Caco-2 (cell line): Measurements from ENCODE around the gene GAB2. TPM values are rescaled to one million over a fixed set of nuclear protein-coding genes. Genes with fewer than 3 reads are reported as not detected.

ENCODE experiments used
- BruUV-seq: library from RNA; stranded (reverse); fragments of 400-500 nt; replicated peaks from 2 replicates; lab custom pipeline; 2021; lab: Mats Ljungman, UMichigan
- CTCF ChIA-PET: fragments of 300-600 bp; sonication (Branson Sonifier 250); formaldehyde crosslinking; loops from one replicate; lab custom pipeline; 2022; ENCODE audit warnings: antibody characterized with exemption; lab: Charles Lee
- POLR2A ChIA-PET: fragments of 300-600 bp; sonication (Branson Sonifier 250); formaldehyde crosslinking; loops from one replicate; lab custom pipeline; 2022; ENCODE audit warnings: antibody characterized with exemption; lab: Charles Lee
- DNase-seq, 2 experiments: peaks; one replicate each; pipeline versions ENCODE4 v3.0.0 to v3.0.0-alpha.2; 2020 to 2022
- H3K27me3 ChIP-seq: replicated peaks from 2 replicates; pipeline ENCODE4 v1.6.0; 2011; ENCODE audit warnings: low read length; ENCODE audit not compliant: control insufficient read depth, insufficient read depth
- H3K36me3 ChIP-seq: 2 replicates; pipeline ENCODE4 v1.5.1; 2011; ENCODE audit warnings: low read length; ENCODE audit not compliant: control insufficient read depth, insufficient read depth
- H3K4me1 ChIP-seq: fragments of 250-450 bp; sonication (Bioruptor Pico); 2 replicates; pipeline ENCODE4 v1.5.1; 2020; ENCODE audit warnings: mild to moderate bottlenecking
- H3K4me3 ChIP-seq: 2 replicates; pipeline ENCODE4 v1.5.1; 2011; ENCODE audit warnings: low read depth, mild to moderate bottlenecking, control low read depth, low read length
- H3K9me3 ChIP-seq: fragments of 250-450 bp; sonication (Bioruptor Pico); 2 replicates; pipeline ENCODE4 v1.5.1; 2020; ENCODE audit warnings: mild to moderate bottlenecking, moderate library complexity
- H3K27ac Mint-ChIP-seq: one replicate; pipeline ENCODE4 v1.8.0; 2022; ENCODE audit warnings: mixed read lengths; ENCODE audit not compliant: unreplicated experiment
- H3K27me3 Mint-ChIP-seq: one replicate; pipeline ENCODE4 v1.8.0; 2022; ENCODE audit warnings: mixed read lengths; ENCODE audit not compliant: insufficient read depth, unreplicated experiment
- H3K36me3 Mint-ChIP-seq: one replicate; pipeline ENCODE4 v1.8.0; 2022; ENCODE audit warnings: mild to moderate bottlenecking, mixed read lengths; ENCODE audit not compliant: insufficient read depth, unreplicated experiment
- H3K4me1 Mint-ChIP-seq: one replicate; pipeline ENCODE4 v1.8.0; 2022; ENCODE audit warnings: low read depth, mixed read lengths; ENCODE audit not compliant: unreplicated experiment
- H3K4me3 Mint-ChIP-seq: one replicate; pipeline ENCODE4 v1.8.0; 2022; ENCODE audit warnings: mild to moderate bottlenecking, moderate library complexity, mixed read lengths; ENCODE audit not compliant: unreplicated experiment
- H3K9me3 Mint-ChIP-seq: one replicate; pipeline ENCODE4 v1.8.0; 2022; ENCODE audit warnings: mixed read lengths; ENCODE audit not compliant: unreplicated experiment
- CTCF ChIP-seq, 2 experiments: fragments of 200-600 bp in 1 of 2; IDR thresholded peaks; 1 replicate in 1 of 2; 2 replicates in 1 of 2; pipeline versions ENCODE4 v1.5.1 to v1.8.0; 2011 to 2022; ENCODE audit warnings: antibody characterized with exemption in 1 of 2, control low read depth in 1 of 2, inconsistent platforms in 1 of 2, low read depth in 1 of 2, low read length in 1 of 2, mild to moderate bottlenecking in 1 of 2, moderate library complexity in 1 of 2; ENCODE audit not compliant: insufficient read depth in 1 of 2, severe bottlenecking in 1 of 2, unreplicated experiment in 1 of 2
- intact Hi-C: fragments of 100-400 bp; cut with micrococcal nuclease; formaldehyde crosslinking; loops from one replicate; pipeline ENCODE4 v1.10.0; 2022; ENCODE audit not compliant: unreplicated experiment
- total RNA-seq: library from RNA; stranded (reverse); gene quantifications from 2 replicates; pipeline ENCODE4 v1.2.3, GENCODE V29; 2022

Gene GAB2
- total RNA-seq, 1 experiment from 2014 or later = 67.3 TPM

- Mint-ChIP-seq H3K27me3 (no peaks in the 10 kb centered on the region), H3K36me3 (peaks cover 49% of the 10 kb centered on the region), H3K4me1 (peaks cover 6% of the 10 kb centered on the region), H3K4me3 (no peak overlapping the region), H3K9me3 (no peaks in the 10 kb centered on the region), H3K27ac (no peak overlapping the region)
- Histone ChIP-seq H3K4me1 (peaks cover 15% of the 10 kb centered on the region; the same call in 1 of the 2 replicates), H3K4me3 (no peak overlapping the region), H3K36me3 (no peaks in the 10 kb centered on the region), H3K9me3 (no peaks in the 10 kb centered on the region), H3K27me3 (no peaks in the 10 kb centered on the region)
- intact Hi-C loops = no loop called here
- BruUV-seq = no TSS peak
- TF ChIP-seq CTCF (IDR thresholded peaks at IDR 0.05; ENCODE audit: insufficient read depth in 1 of 2, low read depth in 1 of 2, low read length in 1 of 2, severe bottlenecking in 1 of 2, unreplicated experiment in 1 of 2) = no peak
- CTCF ChIA-PET = no interaction called here
- POLR2A ChIA-PET = no interaction called here
- no peak for DNase-seq
Measured at GRCh38 chr11:78205256-78205655, 212.4 kb downstream of the GAB2 start.

- no peaks in the 10 kb centered on the region for H3K27me3 ChIP-seq
- Mint-ChIP-seq H3K27me3 (no peaks in the 10 kb centered on the region), H3K27ac (no peak overlapping the region), H3K9me3 (no peaks in the 10 kb centered on the region), H3K36me3 (peaks cover 29% of the 10 kb centered on the region), H3K4me3 (no peak overlapping the region), H3K4me1 (peaks cover 6% of the 10 kb centered on the region)
- CTCF ChIA-PET = interaction anchor here (0.6 kb wide), 1 partner anchor 15 kb away, joined by 3 read pairs; the partner anchor contains the start of gene KCTD21
- intact Hi-C loops = loop anchor here (2.0 kb wide), 1 partner anchor 28 kb away; no protein-coding TSS in a partner anchor
- no peak overlapping the region for H3K4me3 ChIP-seq
- POLR2A ChIA-PET = no interaction called here
- no peaks in the 10 kb centered on the region for H3K9me3 ChIP-seq
- no peak for DNase-seq
- no peaks in the 10 kb centered on the region for H3K36me3 ChIP-seq
- TF ChIP-seq CTCF (IDR thresholded peaks at IDR 0.05; ENCODE audit: insufficient read depth in 1 of 2, low read depth in 1 of 2, low read length in 1 of 2, severe bottlenecking in 1 of 2, unreplicated experiment in 1 of 2) = no peak
- BruUV-seq = no TSS peak
- H3K4me1 ChIP-seq = peaks cover 15% of the 10 kb centered on the region; the same call in 1 of the 2 replicates
Measured at GRCh38 chr11:78203184-78203583, 214.4 kb downstream of the GAB2 start.

- H3K27me3 Mint-ChIP-seq = no peaks in the 10 kb centered on the region
- Histone ChIP-seq H3K36me3 (no peaks in the 10 kb centered on the region), H3K27me3 (no peaks in the 10 kb centered on the region), H3K4me3 (no peak overlapping the region), H3K9me3 (no peaks in the 10 kb centered on the region), H3K4me1 (peaks cover 15% of the 10 kb centered on the region; the same call in 1 of the 2 replicates)
- CTCF ChIA-PET = interaction anchor here (0.6 kb wide), 1 partner anchor 14 kb away, joined by 3 read pairs; the partner anchor contains the start of gene KCTD21
- no peak overlapping the region for H3K4me3 Mint-ChIP-seq
- peaks cover 6% of the 10 kb centered on the region for H3K4me1 Mint-ChIP-seq
- no peaks in the 10 kb centered on the region for H3K9me3 Mint-ChIP-seq
- peak in 1 of 2 experiments; percentile 38 for DNase-seq
- intact Hi-C loops = loop anchor here (2.0 kb wide), 1 partner anchor 28 kb away; no protein-coding TSS in a partner anchor
- TF ChIP-seq CTCF (IDR thresholded peaks at IDR 0.05; ENCODE audit: insufficient read depth in 1 of 2, low read depth in 1 of 2, low read length in 1 of 2, severe bottlenecking in 1 of 2, unreplicated experiment in 1 of 2) = no peak
- POLR2A ChIA-PET = no interaction called here
- H3K36me3 Mint-ChIP-seq = peaks cover 24% of the 10 kb centered on the region
- H3K27ac Mint-ChIP-seq = peak overlapping the region; percentile 12
- BruUV-seq = no TSS peak
Measured at GRCh38 chr11:78202733-78203167, 214.9 kb downstream of the GAB2 start.
